K562 (cell line): ENCODE results near the gene MAP4K4. TPM values are rescaled to one million over a fixed set of nuclear protein-coding genes. Genes with fewer than 3 reads are reported as not detected.

ENCODE experiments used
- ATAC-seq: fragments of 200-7000 bp; cut with Tn5 transposase; 3 replicates; pipeline ENCODE4 v1.9.1; 2020; ENCODE audit warnings: moderate library complexity
- BruUV-seq: library from RNA; stranded (reverse); fragments of 400-500 nt; replicated peaks from 2 replicates; lab custom pipeline; 2021; lab: Mats Ljungman, UMichigan
- CTCF ChIA-PET: fragments of 300-600 bp; formaldehyde crosslinking; extraction: SDS; loops from one replicate; lab custom pipeline; 2021; ENCODE audit warnings: low intra/inter-chr PET ratio; lab: Yijun Ruan, JAX
- POLR2A ChIA-PET: fragments of 300-600, 350-650 bp; sonication (Branson Sonifier 250); formaldehyde crosslinking; extraction: SDS; loops from one replicate; lab custom pipeline; 2021; ENCODE audit warnings: antibody characterized with exemption, inconsistent platforms; lab: Yijun Ruan, JAX
- DNase-seq, 4 experiments: peaks; one replicate each; pipeline versions ENCODE4 v3.0.0 to v3.0.0-alpha.2; 2011 to 2018; ENCODE audit warnings: low spot score in 3 of 4, mixed read lengths in 3 of 4; ENCODE audit errors: extremely low read depth in 1 of 4
- FAIRE-seq: peaks from 2 replicates; lab custom pipeline; 2011; peaks lifted over from hg19 to GRCh38; lab: Jason Lieb, UNC
- H2AFZ ChIP-seq: 2 replicates; pipeline ENCODE4 v1.6.0; 2011; ENCODE audit warnings: low read depth, low read length, control low read depth, inconsistent platforms
- H3K27ac ChIP-seq: fragments of 200-600 bp; 3 replicates; pipeline ENCODE4 v1.8.0; 2011; ENCODE audit warnings: low read depth, mild to moderate bottlenecking, control low read depth, inconsistent platforms, low read length, moderate library complexity, mixed read lengths; ENCODE audit errors: extremely low read depth
- H3K27me3 ChIP-seq, 2 experiments: fragments of 300-600 bp in 1 of 2; 2 replicates in 1 of 2; 3 replicates in 1 of 2; pipeline versions ENCODE4 v1.6.0 to v1.8.0; 2011; ENCODE audit warnings: inconsistent platforms in 2 of 2, low read length in 2 of 2, mild to moderate bottlenecking in 1 of 2, mixed read lengths in 1 of 2, moderate library complexity in 1 of 2; ENCODE audit not compliant: control insufficient read depth in 2 of 2, insufficient read depth in 2 of 2
- H3K36me3 ChIP-seq: fragments of 300-600 bp; 3 replicates; pipeline ENCODE4 v1.8.0; 2011; ENCODE audit warnings: mild to moderate bottlenecking, low read length, inconsistent platforms; ENCODE audit not compliant: control insufficient read depth, insufficient read depth
- H3K4me1 ChIP-seq, 2 experiments: fragments of 200-600 bp in 1 of 2; replicated peaks in 1 of 2; 2 replicates in 1 of 2; 3 replicates in 1 of 2; pipeline versions ENCODE4 v1.5.1 to v1.8.0; 2011; ENCODE audit warnings: inconsistent platforms in 2 of 2, low read length in 2 of 2, mild to moderate bottlenecking in 1 of 2, mixed read lengths in 1 of 2, moderate library complexity in 1 of 2; ENCODE audit not compliant: control insufficient read depth in 2 of 2, insufficient read depth in 2 of 2
- H3K4me2 ChIP-seq: 2 replicates; pipeline ENCODE4 v1.6.1; 2011; ENCODE audit warnings: low read length, control low read depth, inconsistent platforms, mixed read lengths; ENCODE audit not compliant: insufficient read depth
- H3K4me3 ChIP-seq: fragments of 200-600 bp; sonication (generic), shearing (Covaris generic); 2 replicates; pipeline ENCODE4 v1.5.1; 2016; ENCODE audit warnings: control low read depth, inconsistent platforms
- H3K79me2 ChIP-seq: fragments of 200-600 bp; 3 replicates; pipeline ENCODE4 v1.8.0; 2011; ENCODE audit warnings: low read length, inconsistent platforms; ENCODE audit not compliant: control insufficient read depth, insufficient read depth
- H3K9ac ChIP-seq, 2 experiments: 2 replicates each; pipeline versions ENCODE4 v1.6.0 to v1.6.1; 2011; ENCODE audit warnings: low read depth in 2 of 2, low read length in 2 of 2, control low read depth in 1 of 2, inconsistent platforms in 1 of 2, mild to moderate bottlenecking in 1 of 2, mixed read lengths in 1 of 2; ENCODE audit not compliant: insufficient read depth in 1 of 2
- H3K9me1 ChIP-seq: one replicate; pipeline ENCODE4 v1.6.0; 2011; ENCODE audit warnings: inconsistent platforms, mild to moderate bottlenecking, low read length, moderate library complexity; ENCODE audit not compliant: control insufficient read depth, insufficient read depth
- H3K9me3 ChIP-seq: replicated peaks from 2 replicates; pipeline ENCODE4 v1.5.1; 2011; ENCODE audit warnings: low read depth, low read length, inconsistent platforms; ENCODE audit not compliant: control insufficient read depth, insufficient read depth
- H4K20me1 ChIP-seq: replicated peaks from 2 replicates; pipeline ENCODE4 v1.6.1; 2011; ENCODE audit warnings: low read length, inconsistent platforms, mixed read lengths; ENCODE audit not compliant: control insufficient read depth, insufficient read depth
- FOXK1 ChIP-seq: sonication (generic); formaldehyde crosslinking; IDR thresholded peaks from 2 replicates; pipeline ENCODE4 v1.8.0; 2022; ENCODE audit warnings: missing genetic modification reagents, mild to moderate bottlenecking, borderline replicate concordance
- FUS ChIP-seq: fragments of 200-400 bp; formaldehyde crosslinking; optimal IDR thresholded peaks from 2 replicates; pipeline ENCODE3; 2017; ENCODE audit warnings: low read depth, low read length
- GATAD2A ChIP-seq: fragments of 450-650 bp; IDR thresholded peaks from 2 replicates; pipeline ENCODE4 v1.6.1; 2017
- MBD1 ChIP-seq: fragments of 250-450 bp; sonication (Bioruptor Pico); IDR thresholded peaks from 2 replicates; pipeline ENCODE4 v1.8.0; 2022; ENCODE audit warnings: inconsistent platforms
- MLLT1 ChIP-seq, 2 experiments: fragments of 450-650 bp; IDR thresholded peaks; 2 replicates each; pipeline ENCODE4 v1.6.1; 2016
- RBM22 ChIP-seq: fragments of 200-400 bp; formaldehyde crosslinking; IDR thresholded peaks from 2 replicates; pipeline ENCODE4 v1.6.1; 2018; ENCODE audit warnings: low read length, low read depth; ENCODE audit not compliant: poor library complexity, severe bottlenecking
- RNF2 ChIP-seq: sonication (generic); IDR thresholded peaks from 2 replicates; pipeline ENCODE4 v1.6.1; 2016
- SMARCA5 ChIP-seq: fragments of 450-650 bp; IDR thresholded peaks from 2 replicates; pipeline ENCODE4 v1.6.1; 2016
- TEAD1 ChIP-seq, 2 experiments: fragments of 450-650 bp in 1 of 2; sonication (generic) in 1 of 2; formaldehyde crosslinking; IDR thresholded peaks; 2 replicates each; pipeline versions ENCODE4 v1.4.0 to v1.8.0; 2020 to 2022; ENCODE audit warnings: mild to moderate bottlenecking in 2 of 2, missing genetic modification reagents in 1 of 2
- ZFPM2 ChIP-seq: fragments of 250-450 bp; sonication (Bioruptor Pico); IDR thresholded peaks from 2 replicates; pipeline ENCODE4 v1.5.1; 2022; ENCODE audit warnings: mild to moderate bottlenecking
- ZNF717 ChIP-seq: fragments of 250-450 bp; sonication (Bioruptor Pico); IDR thresholded peaks from 2 replicates; pipeline ENCODE4 v1.5.0; 2021
- ZNF830 ChIP-seq: fragments of 250-450 bp; sonication (Bioruptor Pico); IDR thresholded peaks from 2 replicates; pipeline ENCODE4 v1.5.0; 2021; ENCODE audit warnings: mild to moderate bottlenecking
- WGBS: fragments of 100-300 bp; shearing (Covaris generic); methylation state at CpG from one replicate; pipeline ENCODE4 v1.1.6; 2016; ENCODE audit warnings: low coverage, mixed read lengths; ENCODE audit not compliant: insufficient coverage; ENCODE audit errors: missing lambda C conversion rate; 5-methylcytosine and 5-hydroxymethylcytosine counted together
- in situ Hi-C: fragments of 300-500 bp; cut with MboI; formaldehyde crosslinking; loops from 4 replicates; pipeline ENCODE4 v1.15.0; 2018; ENCODE audit warnings: inconsistent platforms, mixed read lengths
- intact Hi-C: fragments of 100-400 bp; cut with micrococcal nuclease; formaldehyde crosslinking; loops from 2 replicates; pipeline ENCODE4 v1.14.2; 2022
- polyA plus RNA-seq, 8 experiments: library from polyadenylated mRNA; depleted of rRNA in 4 of 8; stranded (reverse) in 5 of 8; unstranded in 3 of 8; fragments of >200 nt; fragmentation: Nextera tagmentation in 2 of 8; fragmentation: Illumina TruSeq in 1 of 8; extraction: Ambion mirVana in 2 of 8; extraction: Trizol in 1 of 8; gene quantifications; 2 replicates each; pipeline versions ENCODE4 v1.2.1 to v1.2.3, GENCODE V29; 2011 to 2014; ENCODE audit warnings: inconsistent platforms in 1 of 8, missing spikeins in 1 of 8
- total RNA-seq, 7 experiments: library from RNA; depleted of rRNA in 6 of 7; stranded (reverse); fragments of >200 nt in 6 of 7; fragmentation: Illumina TruSeq in 2 of 7; extraction: Trizol in 2 of 7; gene quantifications; 2 replicates each; pipeline versions ENCODE4 v1.2.1 to v1.2.3, GENCODE V29; 2011 to 2021; ENCODE audit warnings: low replicate concordance in 1 of 7

MAP4K4 gene
- total and polyA plus RNA-seq, 9 of the 15 experiments (the other 6 are each of a cell fraction or from before 2014, with no cell fraction given), result 7.6 to 76.4 (median 50.6) TPM

DNA sequence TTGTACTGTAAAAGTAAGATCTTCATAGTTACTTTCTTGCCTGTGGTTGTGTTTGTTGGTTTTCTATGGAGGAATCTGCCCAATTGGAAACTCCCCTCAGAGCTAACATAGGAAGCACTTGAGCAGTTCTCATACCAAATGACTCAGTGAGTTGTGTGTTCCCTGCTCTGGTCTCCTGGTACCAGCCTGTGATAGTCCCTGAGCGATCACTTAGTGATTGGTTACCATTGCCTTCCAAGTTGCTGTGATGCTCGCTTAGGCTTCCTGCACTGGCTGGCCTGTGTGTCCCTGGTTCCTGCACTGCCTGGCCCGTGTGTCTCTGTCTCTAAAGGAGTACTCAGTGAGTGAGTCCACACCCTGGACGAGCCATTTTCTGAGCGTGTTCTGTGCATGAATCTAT is 133.0 kb downstream of the MAP4K4 start:
- H3K4me1 ChIP-seq, result peaks cover 0 to 31% of the 10 kb centered on the region in 2 experiments; a peak in 3 of 5 replicates

More for the DNA sequence above, 133.0 kb downstream of the MAP4K4 start:
- Histone ChIP-seq H3K4me3 (no peak overlapping the region), H4K20me1 (0 out of 2 replicates have a peak, but pooled peaks cover 6% of the 10 kb centered on the region), H3K4me2 (no peak overlapping the region), H3K9me3 (no peaks in the 10 kb centered on the region), H3K27ac (no peak overlapping the region; the same call in 2 of the 3 replicates), H3K9ac (no peak overlapping the region), H3K36me3 (peaks cover 73% of the 10 kb centered on the region), H3K27me3 (no peaks in the 10 kb centered on the region), H3K79me2 (no peaks in the 10 kb centered on the region), H3K9me1 (no peaks in the 10 kb centered on the region), H2AFZ (no peak overlapping the region)
- no peak for DNase-seq
- ChIA-PET POLR2A (no interaction called here), CTCF (no interaction called here)
- intact Hi-C loops (loop anchor here (2.0 to 5.0 kb wide), 3 partner anchors 60 to 313 kb away; partner anchors contain the start of gene MAP4K4), in situ Hi-C loops (no loop called here)
- FAIRE-seq, result no peak
- no TSS peak for BruUV-seq
- no peak; the same call in 2 of the 3 replicates for ATAC-seq
- 75% methylated on average over 5 of the region's 5 CpGs for WGBS
- TF ChIP-seq FUS (no peak), GATAD2A (no peak), RBM22 (no peak), SMARCA5 (no peak), RNF2 (no peak), ZNF717 (CRISPR knock-in tag) (no peak), TEAD1 (CRISPR knock-in tag; IDR thresholded peaks at IDR 0.05) (no peak), ZNF830 (CRISPR knock-in tag) (no peak), MLLT1 (IDR thresholded peaks at IDR 0.05) (no peak), MBD1 (no peak), ZFPM2 (CRISPR knock-in tag) (no peak), FOXK1 (CRISPR knock-in tag) (no peak)
